ENCODE data around the gene ERVV-1.
A peak's percentile ranks its signal among the peaks of the same experiment; 100 is the strongest.

Gene ERVV-1

GRCh38 chr19:52991484-52991883 lies 22.2 kb upstream of the ERVV-1 start:
- no peak overlapping the region for H3K4me3 ChIP-seq (ENCODE audit: low read depth, low read length)
- DNase-seq (ENCODE audit: low read depth) = no peak
- in situ Hi-C loops (cut with HindIII; ENCODE audit: low sequenced_read_pairs) = no loop called here
- TF ChIP-seq, protein P1, sequence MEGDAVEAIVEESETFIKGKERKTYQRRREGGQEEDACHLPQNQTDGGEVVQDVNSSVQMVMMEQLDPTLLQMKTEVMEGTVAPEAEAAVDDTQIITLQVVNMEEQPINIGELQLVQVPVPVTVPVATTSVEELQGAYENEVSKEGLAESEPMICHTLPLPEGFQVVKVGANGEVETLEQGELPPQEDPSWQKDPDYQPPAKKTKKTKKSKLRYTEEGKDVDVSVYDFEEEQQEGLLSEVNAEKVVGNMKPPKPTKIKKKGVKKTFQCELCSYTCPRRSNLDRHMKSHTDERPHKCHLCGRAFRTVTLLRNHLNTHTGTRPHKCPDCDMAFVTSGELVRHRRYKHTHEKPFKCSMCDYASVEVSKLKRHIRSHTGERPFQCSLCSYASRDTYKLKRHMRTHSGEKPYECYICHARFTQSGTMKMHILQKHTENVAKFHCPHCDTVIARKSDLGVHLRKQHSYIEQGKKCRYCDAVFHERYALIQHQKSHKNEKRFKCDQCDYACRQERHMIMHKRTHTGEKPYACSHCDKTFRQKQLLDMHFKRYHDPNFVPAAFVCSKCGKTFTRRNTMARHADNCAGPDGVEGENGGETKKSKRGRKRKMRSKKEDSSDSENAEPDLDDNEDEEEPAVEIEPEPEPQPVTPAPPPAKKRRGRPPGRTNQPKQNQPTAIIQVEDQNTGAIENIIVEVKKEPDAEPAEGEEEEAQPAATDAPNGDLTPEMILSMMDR (IDR thresholded peaks at IDR 0.05; ENCODE audit: low read depth, low read length, missing control alignments) = no peak

GRCh38 chr19:52992109-52993004 lies 21.4 kb upstream of the ERVV-1 start:
- in situ Hi-C loops (cut with HindIII; ENCODE audit: low sequenced_read_pairs) = no loop called here
- TF ChIP-seq, protein P1 (IDR thresholded peaks at IDR 0.05; ENCODE audit: low read depth, low read length, missing control alignments) = no peak
- H3K4me3 ChIP-seq (ENCODE audit: low read depth, low read length) = peak overlapping the region; percentile 44
- no peak for DNase-seq (ENCODE audit: low read depth)

- H3K4me3 ChIP-seq (ENCODE audit: low read depth, low read length) = peak overlapping the region; percentile 44
- TF ChIP-seq, protein P1 (IDR thresholded peaks at IDR 0.05; ENCODE audit: low read depth, low read length, missing control alignments) = peak; percentile 45
- in situ Hi-C loops (cut with HindIII; ENCODE audit: low sequenced_read_pairs) = no loop called here
- DNase-seq (ENCODE audit: low read depth) = peak; percentile 49
Observed at GRCh38 chr19:52993342-52994178, 20.2 kb upstream of the ERVV-1 start.

- DNase-seq (ENCODE audit: low read depth) = no peak
- no peak overlapping the region for H3K4me3 ChIP-seq (ENCODE audit: low read depth, low read length)
- in situ Hi-C loops (cut with HindIII; ENCODE audit: low sequenced_read_pairs) = no loop called here
- TF ChIP-seq, protein P1 (IDR thresholded peaks at IDR 0.05; ENCODE audit: low read depth, low read length, missing control alignments) = no peak
Observed at GRCh38 chr19:52995711-52996110, 18.0 kb upstream of the ERVV-1 start.

DNA sequence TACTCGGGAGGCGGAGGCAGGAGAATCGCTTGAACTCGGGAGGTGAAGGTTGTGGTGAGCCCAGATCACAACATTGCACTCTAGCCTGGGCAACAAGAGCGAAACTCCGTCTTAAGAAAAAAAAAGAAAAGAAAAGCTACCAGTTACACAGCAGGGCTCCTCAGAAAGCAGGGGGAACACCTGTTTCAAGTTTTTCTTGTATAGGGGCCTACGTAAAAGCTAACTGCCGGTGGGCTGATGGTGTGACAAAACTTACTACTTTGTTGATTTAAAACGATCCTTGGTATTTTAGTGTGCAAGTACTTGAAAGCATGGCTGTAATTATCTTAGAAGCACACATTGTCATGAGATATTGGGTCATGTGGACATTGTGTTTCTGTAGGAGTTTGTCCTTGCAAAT lies 15.7 kb upstream of the ERVV-1 start:
- TF ChIP-seq, protein P1 (IDR thresholded peaks at IDR 0.05; ENCODE audit: low read depth, low read length, missing control alignments) = no peak
- H3K4me3 ChIP-seq (ENCODE audit: low read depth, low read length) = no peak overlapping the region
- in situ Hi-C loops (cut with HindIII; ENCODE audit: low sequenced_read_pairs) = no loop called here
- DNase-seq (ENCODE audit: low read depth) = no peak

GRCh38 chr19:53002479-53002878 lies 11.2 kb upstream of the ERVV-1 start:
- in situ Hi-C loops (cut with HindIII; ENCODE audit: low sequenced_read_pairs) = no loop called here
- H3K4me3 ChIP-seq (ENCODE audit: low read depth, low read length) = no peak overlapping the region
- DNase-seq (ENCODE audit: low read depth) = no peak
- TF ChIP-seq, protein P1 (IDR thresholded peaks at IDR 0.05; ENCODE audit: low read depth, low read length, missing control alignments) = no peak
